SH-SY5Y (cell line): ENCODE data around the gene ATL3.

Source experiments
- GATA2 ChIP-seq: IDR thresholded peaks from 2 replicates; pipeline ENCODE4 v1.6.1; 2011; ENCODE audit warnings: mild to moderate bottlenecking, low read depth, low read length
- GATA3 ChIP-seq: IDR thresholded peaks from 2 replicates; pipeline ENCODE4 v1.6.1; 2011; ENCODE audit warnings: low read depth, mild to moderate bottlenecking, low read length, moderate library complexity

GRCh38 chr11:63709336-63709884 lies 38.2 kb upstream of the ATL3 start:
- no peak for TF ChIP-seq GATA2
- TF ChIP-seq GATA3, result no peak
